Renal cortex interstitium (tissue), 11 donors: ENCODE results near the gene ENO1. TPM values are rescaled to one million over a fixed set of nuclear protein-coding genes. Genes with fewer than 3 reads are reported as not detected.
"Not testable (repeated sequence)": the region's sequence is repeated elsewhere in the genome, so short reads cannot be mapped to it uniquely, and the experiment has no call there.

Experiments
- DNase-seq, 11 donors: peaks; one replicate each; pipeline ENCODE4 v3.0.0-alpha.2; 2013; ENCODE audit warnings: low read depth in 9 of 11, low spot score in 4 of 11; ENCODE audit errors: extremely low read depth in 1 of 11
- polyA plus RNA-seq, 3 donors: library from polyadenylated mRNA; unstranded; fragments of 120-200 nt; gene quantifications; one replicate each; pipeline ENCODE4 v1.2.1, GENCODE V29; 2013; ENCODE audit not compliant: insufficient read length in 3 of 3

Gene ENO1
- polyA plus RNA-seq, 3 donors: 887 to 994 (median 909) TPM

GRCh38 chr1:8905582-8906191, 27.2 kb upstream of the ENO1 start:
- DNase-seq: no peak

- DNase-seq: peak in 7 of 11 donors; percentile 41 to 68 (median 58)
Measured at GRCh38 chr1:8903908-8904650, 25.6 kb upstream of the ENO1 start.

GRCh38 chr1:8903410-8903809, 24.9 kb upstream of the ENO1 start:
- DNase-seq: no peak

GRCh38 chr1:8902765-8903164, 24.3 kb upstream of the ENO1 start:
- no peak for DNase-seq

GRCh38 chr1:8900684-8901083, 22.2 kb upstream of the ENO1 start:
- not testable (repeated sequence) for DNase-seq

- no peak for DNase-seq
Measured at GRCh38 chr1:8899046-8899445, 20.6 kb upstream of the ENO1 start.

GRCh38 chr1:8898418-8898817, 19.9 kb upstream of the ENO1 start:
- not testable (repeated sequence) for DNase-seq

GRCh38 chr1:8897505-8897904, 19.0 kb upstream of the ENO1 start:
- DNase-seq: not testable (repeated sequence)

GRCh38 chr1:8896775-8897174, 18.3 kb upstream of the ENO1 start:
- DNase-seq: not testable (repeated sequence)

- no peak for DNase-seq
Measured at GRCh38 chr1:8892026-8892425, 13.5 kb upstream of the ENO1 start.

- no peak for DNase-seq
Measured at GRCh38 chr1:8891401-8891800, 12.9 kb upstream of the ENO1 start.

GRCh38 chr1:8889925-8890785, 11.7 kb upstream of the ENO1 start:
- no peak for DNase-seq

GRCh38 chr1:8889103-8889846, 10.8 kb upstream of the ENO1 start:
- DNase-seq: no peak

- no peak for DNase-seq
Measured at GRCh38 chr1:8886589-8886988, 8.1 kb upstream of the ENO1 start.

- DNase-seq: not testable (repeated sequence)
Measured at GRCh38 chr1:8886031-8886524, 7.6 kb upstream of the ENO1 start.

GRCh38 chr1:8884105-8884504, 5.6 kb upstream of the ENO1 start:
- not testable (repeated sequence) for DNase-seq

- DNase-seq: no peak
Measured at GRCh38 chr1:8883491-8883890, 5.0 kb upstream of the ENO1 start.

GRCh38 chr1:8879922-8880676, 1.6 kb upstream of the ENO1 start:
- DNase-seq: peak in 3 of 11 donors; percentile 41 to 69 (median 61)
